22Rv1 (cell line): Measurements from ENCODE around the gene DPEP1.

Experiments used
- H3K27ac ChIP-seq: fragments of 450-650 bp; 2 replicates; pipeline ENCODE4 v1.5.1; 2017
- ZFX ChIP-seq: fragments of 450-650 bp; IDR thresholded peaks from 2 replicates; pipeline ENCODE4 v1.6.1; 2017; ENCODE audit warnings: antibody characterized with exemption, borderline replicate concordance
- TF ChIP-seq, protein P1 (sequence below): fragments of 450-650 bp; IDR thresholded peaks from 2 replicates; pipeline ENCODE4 v1.5.1; 2017; ENCODE audit warnings: mild to moderate bottlenecking

Gene DPEP1

DNA sequence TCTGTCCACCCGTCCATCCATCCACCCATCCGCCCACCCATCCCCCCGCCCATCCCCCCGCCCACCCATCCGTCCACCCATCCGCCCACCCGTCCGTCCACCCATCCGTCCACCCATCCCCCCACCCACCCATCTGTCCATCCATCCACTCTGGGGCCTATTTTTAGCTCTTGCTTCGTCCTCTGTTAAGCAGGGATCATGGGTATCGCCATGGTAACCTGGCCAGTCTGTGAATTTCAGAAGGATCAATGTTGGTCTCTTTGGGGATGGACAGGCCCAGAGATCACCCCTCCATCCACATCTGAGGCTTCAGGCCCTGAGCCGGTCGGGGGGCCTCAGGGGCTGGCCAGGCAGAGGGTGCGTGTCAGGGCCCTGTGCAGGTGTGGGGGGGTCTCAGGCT lies 15.2 kb upstream of the DPEP1 start:
- no peak overlapping the region for H3K27ac ChIP-seq

DNA sequence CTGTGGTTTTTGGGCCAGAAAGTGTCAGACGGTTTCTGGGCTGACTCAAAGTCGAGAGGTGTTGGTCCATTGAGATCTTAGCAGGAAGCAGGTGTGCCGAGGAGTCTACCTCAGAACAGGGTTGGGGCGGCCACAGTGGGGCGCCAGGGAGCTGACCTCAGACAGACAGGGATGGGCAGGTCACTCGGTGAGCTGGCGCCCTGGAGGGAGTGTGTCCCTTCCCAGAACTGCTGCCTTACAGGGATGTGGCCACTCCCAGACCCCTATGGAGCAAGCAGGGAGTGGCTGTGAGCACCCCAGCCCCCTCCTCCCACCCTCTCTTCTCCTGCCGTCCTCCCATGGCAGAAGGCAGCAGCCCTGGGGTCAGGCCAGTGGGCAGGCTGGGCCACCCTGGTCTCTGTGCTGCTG lies 14.0 kb upstream of the DPEP1 start:
- H3K27ac ChIP-seq: no peak overlapping the region
- TF ChIP-seq, protein P1, sequence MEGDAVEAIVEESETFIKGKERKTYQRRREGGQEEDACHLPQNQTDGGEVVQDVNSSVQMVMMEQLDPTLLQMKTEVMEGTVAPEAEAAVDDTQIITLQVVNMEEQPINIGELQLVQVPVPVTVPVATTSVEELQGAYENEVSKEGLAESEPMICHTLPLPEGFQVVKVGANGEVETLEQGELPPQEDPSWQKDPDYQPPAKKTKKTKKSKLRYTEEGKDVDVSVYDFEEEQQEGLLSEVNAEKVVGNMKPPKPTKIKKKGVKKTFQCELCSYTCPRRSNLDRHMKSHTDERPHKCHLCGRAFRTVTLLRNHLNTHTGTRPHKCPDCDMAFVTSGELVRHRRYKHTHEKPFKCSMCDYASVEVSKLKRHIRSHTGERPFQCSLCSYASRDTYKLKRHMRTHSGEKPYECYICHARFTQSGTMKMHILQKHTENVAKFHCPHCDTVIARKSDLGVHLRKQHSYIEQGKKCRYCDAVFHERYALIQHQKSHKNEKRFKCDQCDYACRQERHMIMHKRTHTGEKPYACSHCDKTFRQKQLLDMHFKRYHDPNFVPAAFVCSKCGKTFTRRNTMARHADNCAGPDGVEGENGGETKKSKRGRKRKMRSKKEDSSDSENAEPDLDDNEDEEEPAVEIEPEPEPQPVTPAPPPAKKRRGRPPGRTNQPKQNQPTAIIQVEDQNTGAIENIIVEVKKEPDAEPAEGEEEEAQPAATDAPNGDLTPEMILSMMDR: peak; percentile 62
- no peak for TF ChIP-seq ZFX

More for the DNA sequence above, 15.2 kb upstream of the DPEP1 start:
- TF ChIP-seq, protein P1: no peak
- no peak for TF ChIP-seq ZFX

DNA sequence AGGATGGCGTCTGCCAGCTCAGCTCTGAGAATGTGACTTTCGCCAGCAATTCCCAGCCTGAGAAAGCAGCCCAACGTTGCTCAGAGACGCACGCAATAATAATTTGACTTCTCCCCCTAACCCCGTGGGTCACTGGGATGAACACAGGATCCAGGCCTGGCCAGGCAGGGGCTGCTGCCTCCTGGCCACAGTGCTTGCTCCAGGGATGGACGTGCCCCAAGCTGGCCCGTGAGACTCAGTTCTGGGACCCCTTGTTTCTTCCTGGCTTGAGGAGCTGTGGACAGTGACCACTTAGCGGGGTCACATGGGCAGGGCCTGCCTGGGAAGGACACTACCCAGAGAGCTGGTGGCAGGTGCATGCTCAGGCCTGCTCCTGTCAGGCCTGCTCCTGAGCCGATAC lies 13.5 kb upstream of the DPEP1 start:
- H3K27ac ChIP-seq: no peak overlapping the region
- TF ChIP-seq, protein P1: no peak
- TF ChIP-seq ZFX: no peak

DNA sequence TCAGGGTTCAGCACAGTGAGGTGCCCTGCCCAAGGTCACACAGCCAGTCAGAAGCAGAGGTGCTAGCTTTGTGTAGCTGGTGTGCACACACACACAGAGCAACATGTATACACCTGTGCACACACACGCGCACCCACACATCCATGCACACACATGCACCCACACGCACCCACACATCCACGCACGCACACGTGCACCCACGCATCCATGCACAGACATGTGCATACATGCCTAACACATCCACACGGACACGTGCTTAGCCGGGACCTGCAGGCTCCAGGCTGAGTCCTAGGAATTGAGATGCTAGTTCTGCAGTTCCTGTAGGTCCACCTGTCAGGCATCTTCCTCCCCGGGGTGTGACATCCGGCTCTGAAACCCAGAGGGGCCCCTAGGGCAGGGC lies 13.0 kb upstream of the DPEP1 start:
- no peak for TF ChIP-seq ZFX
- TF ChIP-seq, protein P1: no peak
- no peak overlapping the region for H3K27ac ChIP-seq

DNA sequence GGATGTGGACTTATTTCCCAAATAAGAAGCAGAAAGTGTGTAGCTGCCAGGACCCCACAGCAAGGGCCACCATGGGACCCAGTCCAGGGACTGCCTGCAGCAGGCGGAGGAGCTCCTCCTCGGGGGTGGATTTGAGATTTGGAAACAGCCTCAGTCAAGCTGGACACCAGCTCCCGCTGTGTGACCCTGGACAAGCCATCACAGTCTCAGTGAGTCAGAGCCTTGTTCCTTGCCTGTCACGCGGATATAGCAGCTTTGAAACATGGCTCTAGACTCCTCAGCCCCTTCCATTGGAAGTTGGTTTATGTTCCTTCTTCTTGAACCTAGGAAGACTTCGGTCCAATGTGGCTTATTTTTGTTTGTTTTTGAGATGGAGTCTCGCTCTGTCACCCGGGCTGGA lies 12.5 kb upstream of the DPEP1 start:
- no peak overlapping the region for H3K27ac ChIP-seq
- TF ChIP-seq, protein P1: no peak
- no peak for TF ChIP-seq ZFX

DNA sequence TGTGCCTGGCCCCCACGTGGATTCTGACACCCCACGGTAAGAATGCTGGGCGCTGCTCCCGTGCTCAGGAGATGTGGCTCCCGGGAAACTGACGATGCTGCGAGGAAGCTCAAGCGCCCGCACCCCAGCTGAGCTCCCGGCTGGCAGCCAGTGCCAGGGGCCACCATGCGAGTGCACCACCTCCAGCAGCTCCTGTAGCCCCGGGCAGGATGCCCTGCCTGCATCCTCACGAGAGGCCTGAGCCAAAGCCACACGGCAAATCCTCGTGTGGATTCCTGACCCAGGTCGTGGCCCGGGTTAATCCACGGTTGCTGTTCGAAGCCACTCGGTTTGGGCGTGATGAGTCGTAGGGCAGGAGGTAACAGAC lies 11.6 kb upstream of the DPEP1 start:
- H3K27ac ChIP-seq: no peak overlapping the region
- no peak for TF ChIP-seq ZFX
- TF ChIP-seq, protein P1: no peak

DNA sequence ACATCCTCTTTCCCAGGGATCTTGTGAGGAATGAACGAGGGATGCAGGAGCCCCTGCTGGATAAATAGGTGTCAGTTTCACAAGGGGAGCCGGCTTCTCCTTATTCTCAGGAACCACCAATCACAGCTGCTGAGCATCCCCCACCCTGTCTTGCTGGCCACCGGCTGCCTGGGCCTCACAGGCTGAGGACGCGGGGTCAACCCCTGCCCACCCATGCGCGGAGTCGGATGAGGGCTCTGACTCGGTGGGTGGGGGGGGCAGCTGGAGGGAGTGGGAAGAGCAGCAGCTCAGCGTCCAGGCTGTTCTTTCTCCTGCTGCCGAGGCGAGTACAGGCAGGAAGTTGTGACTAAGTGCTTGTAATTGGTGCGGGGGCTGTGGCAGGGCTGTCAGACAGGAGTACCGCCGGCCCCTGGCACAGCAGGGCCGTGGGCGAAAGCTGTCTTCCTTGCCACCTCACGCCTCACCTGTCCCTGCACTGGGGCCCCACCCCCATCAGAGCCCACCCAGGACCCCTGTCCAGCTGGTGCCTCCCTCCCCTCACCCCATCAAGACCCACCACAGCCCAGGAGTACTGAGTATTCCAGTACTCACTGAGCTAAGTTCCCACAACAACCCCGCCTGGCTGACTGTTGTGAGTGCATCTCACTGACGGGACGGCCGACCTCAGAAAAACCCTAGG lies 11.0 kb upstream of the DPEP1 start:
- no peak overlapping the region for H3K27ac ChIP-seq
- TF ChIP-seq, protein P1: no peak
- no peak for TF ChIP-seq ZFX
